Mesenchymal stem cell (in vitro differentiated cells and primary cell): Measurements from ENCODE around the gene NDST3.

Source experiments
- DNase-seq: peaks from one replicate; pipeline ENCODE4 v3.0.0-alpha.2; 2013
- H2AFZ ChIP-seq: one replicate; pipeline ENCODE4 v1.6.1; 2013; ENCODE audit warnings: low read depth, mild to moderate bottlenecking, control low read depth, inconsistent platforms, low read length, moderate library complexity
- H2AK5ac ChIP-seq: 2 replicates; pipeline ENCODE4 v1.6.1; 2013; ENCODE audit warnings: low read length, moderate library complexity, mild to moderate bottlenecking, inconsistent platforms; ENCODE audit not compliant: severe bottlenecking
- H2BK120ac ChIP-seq: one replicate; pipeline ENCODE4 v1.6.1; 2013; ENCODE audit warnings: low read depth, mild to moderate bottlenecking, inconsistent platforms, low read length, moderate library complexity
- H2BK12ac ChIP-seq, 2 experiments: one replicate each; pipeline ENCODE4 v1.6.1; 2013; ENCODE audit warnings: inconsistent platforms in 2 of 2, low read length in 2 of 2, mild to moderate bottlenecking in 2 of 2, moderate library complexity in 2 of 2, control low read depth in 1 of 2
- H2BK15ac ChIP-seq: one replicate; pipeline ENCODE4 v1.6.1; 2013; ENCODE audit warnings: mild to moderate bottlenecking, low read depth, inconsistent platforms; ENCODE audit not compliant: poor library complexity, severe bottlenecking
- H2BK5ac ChIP-seq: 2 replicates; pipeline ENCODE4 v1.6.1; 2013; ENCODE audit warnings: low read depth, mild to moderate bottlenecking, low read length, control low read depth, inconsistent platforms; ENCODE audit not compliant: poor library complexity, severe bottlenecking
- H3K14ac ChIP-seq, 2 experiments: one replicate each; pipeline ENCODE4 v1.6.1; 2013; ENCODE audit warnings: inconsistent platforms in 2 of 2, low read length in 2 of 2, control low read depth in 1 of 2, mild to moderate bottlenecking in 1 of 2, moderate library complexity in 1 of 2
- H3K18ac ChIP-seq, 2 experiments: one replicate each; pipeline ENCODE4 v1.6.1; 2013; ENCODE audit warnings: inconsistent platforms in 2 of 2, low read length in 2 of 2, control low read depth in 1 of 2, low read depth in 1 of 2, mild to moderate bottlenecking in 1 of 2
- H3K23ac ChIP-seq, 2 experiments: one replicate each; pipeline ENCODE4 v1.6.1; 2013; ENCODE audit warnings: inconsistent platforms in 2 of 2, low read length in 2 of 2, mild to moderate bottlenecking in 2 of 2, moderate library complexity in 2 of 2, control low read depth in 1 of 2
- H3K27ac ChIP-seq: 2 replicates; pipeline ENCODE4 v1.5.1; 2013; ENCODE audit warnings: mild to moderate bottlenecking, moderate library complexity, low read length, control low read depth, inconsistent platforms; ENCODE audit not compliant: poor library complexity, severe bottlenecking
- H3K27me3 ChIP-seq, 2 experiments: 2 replicates each; pipeline versions ENCODE4 v1.6.1 to v1.7.0; 2013; ENCODE audit warnings: low read length in 2 of 2, mild to moderate bottlenecking in 2 of 2, moderate library complexity in 2 of 2, control low read depth in 1 of 2, inconsistent platforms in 1 of 2; ENCODE audit not compliant: control insufficient read depth in 1 of 2, insufficient read depth in 1 of 2
- H3K36me3 ChIP-seq, 2 experiments: 2 replicates each; pipeline versions ENCODE4 v1.6.1 to v1.7.0; 2013; ENCODE audit warnings: low read length in 2 of 2, control low read depth in 1 of 2, inconsistent platforms in 1 of 2, low read depth in 1 of 2, mild to moderate bottlenecking in 1 of 2; ENCODE audit not compliant: insufficient read depth in 2 of 2, control insufficient read depth in 1 of 2
- H3K4ac ChIP-seq, 2 experiments: one replicate each; pipeline ENCODE4 v1.6.1; 2013; ENCODE audit warnings: inconsistent platforms in 2 of 2, low read length in 2 of 2, mild to moderate bottlenecking in 2 of 2, moderate library complexity in 2 of 2, control low read depth in 1 of 2, low read depth in 1 of 2
- H3K4me1 ChIP-seq: 2 replicates; pipeline ENCODE4 v1.6.1; 2013; ENCODE audit warnings: low read depth, low read length, control low read depth; ENCODE audit not compliant: control insufficient read depth, insufficient read depth
- H3K4me2 ChIP-seq: 2 replicates; pipeline ENCODE4 v1.6.1; 2013; ENCODE audit warnings: low read length, mild to moderate bottlenecking, inconsistent platforms; ENCODE audit not compliant: poor library complexity, severe bottlenecking
- H3K4me3 ChIP-seq, 2 experiments: 2 replicates each; pipeline versions ENCODE4 v1.5.1 to v1.7.0; 2013; ENCODE audit warnings: low read length in 2 of 2, mild to moderate bottlenecking in 2 of 2, control low read depth in 1 of 2, low read depth in 1 of 2; ENCODE audit not compliant: insufficient read depth in 1 of 2
- H3K79me1 ChIP-seq: replicated peaks from 2 replicates; pipeline ENCODE4 v1.6.1; 2013; ENCODE audit warnings: mild to moderate bottlenecking, control low read depth, low read length, inconsistent platforms; ENCODE audit not compliant: poor library complexity, severe bottlenecking
- H3K9ac ChIP-seq: 2 replicates; pipeline ENCODE4 v1.7.0; 2013; ENCODE audit warnings: mild to moderate bottlenecking, low read length, moderate library complexity
- H3K9me3 ChIP-seq: 2 replicates; pipeline ENCODE4 v1.7.0; 2013; ENCODE audit warnings: mild to moderate bottlenecking, low read length; ENCODE audit not compliant: control insufficient read depth
- H4K8ac ChIP-seq: one replicate; pipeline ENCODE4 v1.6.1; 2013; ENCODE audit warnings: inconsistent platforms, mild to moderate bottlenecking, low read length, moderate library complexity
- H4K91ac ChIP-seq: one replicate; pipeline ENCODE4 v1.6.1; 2013; ENCODE audit warnings: mild to moderate bottlenecking, low read length, inconsistent platforms
- WGBS: methylation state at CpG from one replicate; pipeline ENCODE4 v1.1.7; 2013; ENCODE audit warnings: mixed read lengths; 5-methylcytosine and 5-hydroxymethylcytosine counted together

Gene NDST3

GRCh38 chr4:118018381-118019145, 15.7 kb upstream of the NDST3 start:
- no peak overlapping the region for H3K23ac ChIP-seq
- no peaks in the 10 kb centered on the region for H3K9me3 ChIP-seq
- no peak overlapping the region for H2AK5ac ChIP-seq
- no peaks in the 10 kb centered on the region for H3K27me3 ChIP-seq
- no peak overlapping the region for H3K14ac ChIP-seq
- no peak overlapping the region for H2BK12ac ChIP-seq
- H3K27ac ChIP-seq, result no peak overlapping the region
- no peaks in the 10 kb centered on the region for H3K79me1 ChIP-seq
- H2BK5ac ChIP-seq, result no peak overlapping the region
- no peak overlapping the region for H4K91ac ChIP-seq
- H3K36me3 ChIP-seq, result no peaks in the 10 kb centered on the region
- H3K4me3 ChIP-seq, result no peak overlapping the region
- no peak overlapping the region for H3K4ac ChIP-seq
- no peak overlapping the region for H2BK120ac ChIP-seq
- H4K8ac ChIP-seq, result no peak overlapping the region
- H3K9ac ChIP-seq, result no peak overlapping the region
- H3K4me1 ChIP-seq, result no peaks in the 10 kb centered on the region
- no peak overlapping the region for H3K4me2 ChIP-seq
- H2AFZ ChIP-seq, result no peak overlapping the region
- no peak overlapping the region for H3K18ac ChIP-seq
- no peak overlapping the region for H2BK15ac ChIP-seq
- no peak for DNase-seq

GRCh38 chr4:118026806-118027205, 7.5 kb upstream of the NDST3 start:
- no CpG with 5 or more reads among the region's 1 CpG for WGBS

DNA sequence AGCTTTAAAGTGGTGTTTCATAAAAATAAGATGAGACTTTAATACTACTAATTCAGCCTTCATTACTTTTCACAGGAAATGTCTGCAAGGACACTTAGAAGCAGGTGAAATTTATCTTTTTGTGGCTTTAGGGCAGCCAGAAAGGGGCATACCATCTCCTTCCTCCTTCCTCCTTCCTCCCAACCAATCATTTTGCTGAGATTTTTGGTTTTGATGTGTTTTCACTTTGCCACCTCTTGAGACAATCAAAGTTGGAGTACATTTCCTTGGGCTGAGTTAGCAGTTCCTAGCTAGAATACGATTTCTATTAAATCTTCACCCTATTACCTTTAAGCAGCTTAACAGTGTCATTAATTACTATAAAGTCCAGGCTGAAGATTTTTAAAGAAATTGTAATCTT, 5.1 kb upstream of the NDST3 start:
- Histone ChIP-seq H3K18ac (no peak overlapping the region), H2BK5ac (no peak overlapping the region), H3K4ac (no peak overlapping the region), H2BK120ac (no peak overlapping the region), H3K9me3 (no peaks in the 10 kb centered on the region), H2AK5ac (no peak overlapping the region), H3K79me1 (no peaks in the 10 kb centered on the region), H4K8ac (no peak overlapping the region), H3K4me2 (no peak overlapping the region), H3K9ac (no peak overlapping the region), H3K4me1 (peaks cover 3% of the 10 kb centered on the region), H3K4me3 (no peak overlapping the region), H4K91ac (no peak overlapping the region), H3K23ac (no peak overlapping the region), H3K36me3 (no peaks in the 10 kb centered on the region), H2BK15ac (no peak overlapping the region), H2BK12ac (no peak overlapping the region), H3K27ac (no peak overlapping the region), H2AFZ (no peak overlapping the region), H3K27me3 (peaks cover 0 to 26% of the 10 kb centered on the region in 2 experiments), H3K14ac (no peak overlapping the region)
- DNase-seq, result no peak
- WGBS, result no CpG with 5 or more reads among the region's 1 CpG

More at GRCh38 chr4:118026806-118027205, 7.5 kb upstream of the NDST3 start:
- H3K4me3 ChIP-seq, result no peak overlapping the region
- no peak for DNase-seq
- H3K23ac ChIP-seq, result no peak overlapping the region
- no peak overlapping the region for H2AK5ac ChIP-seq
- no peak overlapping the region for H3K9ac ChIP-seq
- H3K18ac ChIP-seq, result no peak overlapping the region
- no peak overlapping the region for H3K27ac ChIP-seq
- H3K4me1 ChIP-seq, result no peaks in the 10 kb centered on the region
- H2BK5ac ChIP-seq, result no peak overlapping the region
- H3K14ac ChIP-seq, result no peak overlapping the region
- no peak overlapping the region for H4K8ac ChIP-seq
- H3K36me3 ChIP-seq, result no peaks in the 10 kb centered on the region
- no peak overlapping the region for H3K4ac ChIP-seq
- H3K79me1 ChIP-seq, result no peaks in the 10 kb centered on the region
- H3K9me3 ChIP-seq, result no peaks in the 10 kb centered on the region
- no peak overlapping the region for H4K91ac ChIP-seq
- no peak overlapping the region for H2BK12ac ChIP-seq
- H2AFZ ChIP-seq, result no peak overlapping the region
- no peak overlapping the region for H2BK120ac ChIP-seq
- no peak overlapping the region for H3K4me2 ChIP-seq
- peaks cover 0 to 7% of the 10 kb centered on the region in 2 experiments for H3K27me3 ChIP-seq
- no peak overlapping the region for H2BK15ac ChIP-seq

GRCh38 chr4:118032691-118033090, 1.6 kb upstream of the NDST3 start:
- Histone ChIP-seq H3K4me3 (no peak overlapping the region), H2AFZ (peak overlapping the region; percentile 15), H3K36me3 (no peaks in the 10 kb centered on the region), H3K9ac (no peak overlapping the region), H3K4ac (no peak overlapping the region), H2BK120ac (no peak overlapping the region), H3K27me3 (peaks cover 0 to 46% of the 10 kb centered on the region in 2 experiments), H3K9me3 (no peaks in the 10 kb centered on the region), H2BK15ac (no peak overlapping the region), H2AK5ac (no peak overlapping the region), H4K91ac (no peak overlapping the region), H3K14ac (no peak overlapping the region), H3K4me1 (peaks cover 3% of the 10 kb centered on the region), H2BK12ac (no peak overlapping the region), H3K23ac (peak overlapping the region in 1 of 2 experiments; percentile 16), H2BK5ac (no peak overlapping the region), H3K18ac (no peak overlapping the region), H3K27ac (no peak overlapping the region), H3K79me1 (no peaks in the 10 kb centered on the region), H3K4me2 (peak overlapping the region; percentile 89), H4K8ac (no peak overlapping the region)
- peak; percentile 45 for DNase-seq
- no CpG with 5 or more reads among the region's 2 CpGs for WGBS
